Tibial nerve (tissue), 3 donors: Measurements from ENCODE around the gene AFF2.

Experiments used
- POLR2A ChIP-seq, 2 donors: fragments of 450-650 bp; IDR thresholded peaks; one replicate each; pipeline ENCODE4 v1.6.1; 2017; ENCODE audit warnings: antibody characterized with exemption in 2 of 2, mild to moderate bottlenecking in 2 of 2, moderate library complexity in 2 of 2
- TF ChIP-seq, protein P1 (sequence below), 5 experiments: fragments of 200-600 bp in 3 of 5; fragments of 450-650 bp in 2 of 5; sonication (generic) in 3 of 5; IDR thresholded peaks; one replicate each; pipeline ENCODE4 v1.5.1; 2016 to 2019; ENCODE audit warnings: antibody characterized with exemption in 5 of 5, mild to moderate bottlenecking in 3 of 5, moderate library complexity in 2 of 5

- TF ChIP-seq, protein P1, sequence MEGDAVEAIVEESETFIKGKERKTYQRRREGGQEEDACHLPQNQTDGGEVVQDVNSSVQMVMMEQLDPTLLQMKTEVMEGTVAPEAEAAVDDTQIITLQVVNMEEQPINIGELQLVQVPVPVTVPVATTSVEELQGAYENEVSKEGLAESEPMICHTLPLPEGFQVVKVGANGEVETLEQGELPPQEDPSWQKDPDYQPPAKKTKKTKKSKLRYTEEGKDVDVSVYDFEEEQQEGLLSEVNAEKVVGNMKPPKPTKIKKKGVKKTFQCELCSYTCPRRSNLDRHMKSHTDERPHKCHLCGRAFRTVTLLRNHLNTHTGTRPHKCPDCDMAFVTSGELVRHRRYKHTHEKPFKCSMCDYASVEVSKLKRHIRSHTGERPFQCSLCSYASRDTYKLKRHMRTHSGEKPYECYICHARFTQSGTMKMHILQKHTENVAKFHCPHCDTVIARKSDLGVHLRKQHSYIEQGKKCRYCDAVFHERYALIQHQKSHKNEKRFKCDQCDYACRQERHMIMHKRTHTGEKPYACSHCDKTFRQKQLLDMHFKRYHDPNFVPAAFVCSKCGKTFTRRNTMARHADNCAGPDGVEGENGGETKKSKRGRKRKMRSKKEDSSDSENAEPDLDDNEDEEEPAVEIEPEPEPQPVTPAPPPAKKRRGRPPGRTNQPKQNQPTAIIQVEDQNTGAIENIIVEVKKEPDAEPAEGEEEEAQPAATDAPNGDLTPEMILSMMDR (IDR thresholded peaks at IDR 0.05) = no peak
- no peak for TF ChIP-seq POLR2A (IDR thresholded peaks at IDR 0.05)
Observed at GRCh38 chrX:148728901-148729300, 228.5 kb downstream of the AFF2 start.
